HEK293 (cell line): Measurements from ENCODE around the gene HMCN2.

Experiments used
- CTCF ChIA-PET: fragments of 350-600 bp; formaldehyde crosslinking; extraction: SDS; loops from one replicate; lab custom pipeline; 2021; ENCODE audit warnings: antibody characterized with exemption; lab: Yijun Ruan, JAX
- POLR2A ChIA-PET: fragments of 300-600 bp; formaldehyde crosslinking; extraction: SDS; loops from one replicate; lab custom pipeline; 2020; ENCODE audit warnings: antibody characterized with exemption, inconsistent platforms; lab: Yijun Ruan, JAX
- H3K27ac ChIP-seq: fragments of 200-500 bp; sonication (Bioruptor generic); 2 replicates; pipeline ENCODE4 v1.5.1; 2014; ENCODE audit warnings: low read depth, low read length, control low read depth, inconsistent platforms; ENCODE audit errors: extremely low read depth
- H3K36me3 ChIP-seq, 2 experiments: fragments of 200-500 bp in 1 of 2; sonication (Bioruptor generic) in 1 of 2; 1 replicate in 1 of 2; 2 replicates in 1 of 2; pipeline ENCODE4 v1.5.1; 2014 to 2017; ENCODE audit warnings: inconsistent platforms in 2 of 2, low read length in 2 of 2; ENCODE audit not compliant: control insufficient read depth in 2 of 2, insufficient read depth in 1 of 2
- H3K4me1 ChIP-seq: fragments of 200-500 bp; sonication (Bioruptor generic); 2 replicates; pipeline ENCODE4 v1.5.1; 2014; ENCODE audit warnings: mild to moderate bottlenecking, low read length, inconsistent platforms; ENCODE audit not compliant: control insufficient read depth, insufficient read depth
- H3K4me3 ChIP-seq: 2 replicates; pipeline ENCODE4 v1.5.1; 2011; ENCODE audit warnings: low read depth, mild to moderate bottlenecking, control low read depth, low read length, moderate library complexity
- H3K9me3 ChIP-seq: fragments of 200-500 bp; sonication (Bioruptor generic); 2 replicates; pipeline ENCODE4 v1.5.1; 2014; ENCODE audit warnings: low read depth, low read length, inconsistent platforms; ENCODE audit not compliant: control insufficient read depth, insufficient read depth
- KLF1 ChIP-seq: fragments of 450-650 bp; formaldehyde crosslinking; IDR thresholded peaks from 2 replicates; pipeline ENCODE4 v1.5.1; 2016; ENCODE audit warnings: missing biosample characterization, missing genetic modification characterization
- KLF9 ChIP-seq: fragments of 450-650 bp; formaldehyde crosslinking; IDR thresholded peaks from 2 replicates; pipeline ENCODE4 v1.5.1; 2016; ENCODE audit warnings: missing biosample characterization, missing genetic modification characterization, low read depth
- SP2 ChIP-seq: fragments of 450-650 bp; formaldehyde crosslinking; IDR thresholded peaks from 2 replicates; pipeline ENCODE4 v1.5.1; 2016; ENCODE audit warnings: missing biosample characterization, missing genetic modification characterization
- ZBTB17 ChIP-seq: fragments of 450-650 bp; formaldehyde crosslinking; IDR thresholded peaks from 2 replicates; pipeline ENCODE4 v1.5.1; 2016; ENCODE audit warnings: missing biosample characterization, missing genetic modification characterization
- ZEB2 ChIP-seq: fragments of 450-650 bp; formaldehyde crosslinking; IDR thresholded peaks from 2 replicates; pipeline ENCODE4 v1.5.1; 2016; ENCODE audit warnings: missing biosample characterization, missing genetic modification characterization
- ZFHX2 ChIP-seq: fragments of 450-650 bp; formaldehyde crosslinking; conservative IDR thresholded peaks from 2 replicates; pipeline ENCODE4 v1.5.1; 2016; ENCODE audit warnings: missing biosample characterization, missing genetic modification characterization
- ZNF114 ChIP-seq: fragments of 450-650 bp; formaldehyde crosslinking; IDR thresholded peaks from 2 replicates; pipeline ENCODE4 v1.5.0; 2017; ENCODE audit warnings: missing biosample characterization, missing genetic modification characterization
- ZNF19 ChIP-seq: fragments of 450-650 bp; formaldehyde crosslinking; IDR thresholded peaks from 2 replicates; pipeline ENCODE4; 2016; ENCODE audit warnings: missing biosample characterization, missing genetic modification characterization, low read depth
- ZXDB ChIP-seq: fragments of 450-650 bp; formaldehyde crosslinking; IDR thresholded peaks from 2 replicates; pipeline ENCODE4 v1.5.1; 2016; ENCODE audit warnings: missing biosample characterization, missing genetic modification characterization
- TF ChIP-seq, protein P1 (sequence below): fragments of 450-650 bp; formaldehyde crosslinking; IDR thresholded peaks from 2 replicates; pipeline ENCODE4 v1.5.1; 2017; ENCODE audit warnings: missing biosample characterization, missing genetic modification characterization
- TF ChIP-seq, protein P2 (sequence below): fragments of 450-650 bp; formaldehyde crosslinking; conservative IDR thresholded peaks from 2 replicates; pipeline ENCODE4 v1.5.1; 2016; ENCODE audit warnings: low read depth, missing biosample characterization, missing genetic modification characterization
- TF ChIP-seq, protein P3 (sequence below): fragments of 450-650 bp; formaldehyde crosslinking; IDR thresholded peaks from 2 replicates; pipeline ENCODE4 v1.5.1; 2016; ENCODE audit warnings: missing biosample characterization, missing genetic modification characterization
- TF ChIP-seq, protein P4 (sequence below): fragments of 450-650 bp; formaldehyde crosslinking; IDR thresholded peaks from 2 replicates; pipeline ENCODE4 v1.5.1; 2016; ENCODE audit warnings: missing biosample characterization, missing genetic modification characterization
- TF ChIP-seq, protein P5 (sequence below): fragments of 450-650 bp; formaldehyde crosslinking; IDR thresholded peaks from 2 replicates; pipeline ENCODE4 v1.5.1; 2016; ENCODE audit warnings: missing biosample characterization, missing genetic modification characterization
- TF ChIP-seq, protein P6 (sequence below): fragments of 450-650 bp; formaldehyde crosslinking; IDR thresholded peaks from 2 replicates; pipeline ENCODE4 v1.5.1; 2016; ENCODE audit warnings: missing biosample characterization, missing genetic modification characterization
- TF ChIP-seq, protein P7 (sequence below): fragments of 450-650 bp; formaldehyde crosslinking; IDR thresholded peaks from 2 replicates; pipeline ENCODE4 v1.5.1; 2017; ENCODE audit warnings: missing biosample characterization, missing genetic modification characterization

Gene HMCN2

DNA sequence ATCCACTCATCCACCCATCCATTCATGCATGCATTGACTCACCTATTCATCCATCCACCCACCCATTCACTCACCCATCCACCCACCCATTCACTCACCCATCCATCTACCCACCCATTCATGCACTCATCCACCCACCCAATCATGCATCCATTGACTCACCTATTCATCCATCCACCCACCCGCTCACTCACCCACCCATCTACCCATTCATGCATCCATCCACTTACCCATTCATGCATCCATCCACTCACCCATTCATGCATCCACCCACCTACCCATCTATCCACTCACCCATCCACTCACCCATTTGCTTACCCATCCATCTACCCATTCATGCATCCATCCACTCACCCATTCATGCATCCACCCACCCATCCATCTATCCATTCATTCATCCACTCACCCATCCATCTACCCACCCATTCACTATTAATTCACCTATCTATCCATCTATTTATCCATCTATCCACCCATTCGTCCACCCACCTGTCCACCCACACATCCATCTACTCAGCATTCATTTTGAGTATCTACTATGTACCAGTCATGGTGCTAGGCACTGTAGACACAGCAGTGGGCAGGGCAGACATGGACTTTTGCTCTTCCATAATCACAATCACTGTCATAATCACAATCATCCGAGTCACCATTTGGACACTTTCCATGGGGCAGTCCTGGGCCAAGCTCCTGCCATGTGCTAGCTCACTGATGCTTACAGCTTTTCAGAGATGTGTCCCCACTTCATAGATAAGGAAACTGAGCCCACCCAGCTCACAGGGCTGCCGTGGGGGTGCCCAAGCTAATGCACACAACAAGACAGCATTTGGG, 34.4 kb downstream of the HMCN2 start:
- Histone ChIP-seq H3K36me3 (no peaks in the 10 kb centered on the region), H3K4me3 (no peak overlapping the region), H3K9me3 (no peaks in the 10 kb centered on the region), H3K27ac (no peak overlapping the region), H3K4me1 (no peaks in the 10 kb centered on the region)
- CTCF ChIA-PET, result interaction anchor here (0.5 to 1.5 kb wide), 5 partner anchors 17 to 63 kb away, joined by 3 to 8 read pairs (median 5); no protein-coding TSS in a partner anchor
- POLR2A ChIA-PET, result interaction anchor here (0.6 kb wide), 1 partner anchor 146 kb away, joined by 4 read pairs; no protein-coding TSS in a partner anchor
- TF ChIP-seq SP2, result no peak
- TF ChIP-seq, protein P1, sequence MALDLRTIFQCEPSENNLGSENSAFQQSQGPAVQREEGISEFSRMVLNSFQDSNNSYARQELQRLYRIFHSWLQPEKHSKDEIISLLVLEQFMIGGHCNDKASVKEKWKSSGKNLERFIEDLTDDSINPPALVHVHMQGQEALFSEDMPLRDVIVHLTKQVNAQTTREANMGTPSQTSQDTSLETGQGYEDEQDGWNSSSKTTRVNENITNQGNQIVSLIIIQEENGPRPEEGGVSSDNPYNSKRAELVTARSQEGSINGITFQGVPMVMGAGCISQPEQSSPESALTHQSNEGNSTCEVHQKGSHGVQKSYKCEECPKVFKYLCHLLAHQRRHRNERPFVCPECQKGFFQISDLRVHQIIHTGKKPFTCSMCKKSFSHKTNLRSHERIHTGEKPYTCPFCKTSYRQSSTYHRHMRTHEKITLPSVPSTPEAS (tag by site-specific recombination), result no peak
- TF ChIP-seq, protein P2, sequence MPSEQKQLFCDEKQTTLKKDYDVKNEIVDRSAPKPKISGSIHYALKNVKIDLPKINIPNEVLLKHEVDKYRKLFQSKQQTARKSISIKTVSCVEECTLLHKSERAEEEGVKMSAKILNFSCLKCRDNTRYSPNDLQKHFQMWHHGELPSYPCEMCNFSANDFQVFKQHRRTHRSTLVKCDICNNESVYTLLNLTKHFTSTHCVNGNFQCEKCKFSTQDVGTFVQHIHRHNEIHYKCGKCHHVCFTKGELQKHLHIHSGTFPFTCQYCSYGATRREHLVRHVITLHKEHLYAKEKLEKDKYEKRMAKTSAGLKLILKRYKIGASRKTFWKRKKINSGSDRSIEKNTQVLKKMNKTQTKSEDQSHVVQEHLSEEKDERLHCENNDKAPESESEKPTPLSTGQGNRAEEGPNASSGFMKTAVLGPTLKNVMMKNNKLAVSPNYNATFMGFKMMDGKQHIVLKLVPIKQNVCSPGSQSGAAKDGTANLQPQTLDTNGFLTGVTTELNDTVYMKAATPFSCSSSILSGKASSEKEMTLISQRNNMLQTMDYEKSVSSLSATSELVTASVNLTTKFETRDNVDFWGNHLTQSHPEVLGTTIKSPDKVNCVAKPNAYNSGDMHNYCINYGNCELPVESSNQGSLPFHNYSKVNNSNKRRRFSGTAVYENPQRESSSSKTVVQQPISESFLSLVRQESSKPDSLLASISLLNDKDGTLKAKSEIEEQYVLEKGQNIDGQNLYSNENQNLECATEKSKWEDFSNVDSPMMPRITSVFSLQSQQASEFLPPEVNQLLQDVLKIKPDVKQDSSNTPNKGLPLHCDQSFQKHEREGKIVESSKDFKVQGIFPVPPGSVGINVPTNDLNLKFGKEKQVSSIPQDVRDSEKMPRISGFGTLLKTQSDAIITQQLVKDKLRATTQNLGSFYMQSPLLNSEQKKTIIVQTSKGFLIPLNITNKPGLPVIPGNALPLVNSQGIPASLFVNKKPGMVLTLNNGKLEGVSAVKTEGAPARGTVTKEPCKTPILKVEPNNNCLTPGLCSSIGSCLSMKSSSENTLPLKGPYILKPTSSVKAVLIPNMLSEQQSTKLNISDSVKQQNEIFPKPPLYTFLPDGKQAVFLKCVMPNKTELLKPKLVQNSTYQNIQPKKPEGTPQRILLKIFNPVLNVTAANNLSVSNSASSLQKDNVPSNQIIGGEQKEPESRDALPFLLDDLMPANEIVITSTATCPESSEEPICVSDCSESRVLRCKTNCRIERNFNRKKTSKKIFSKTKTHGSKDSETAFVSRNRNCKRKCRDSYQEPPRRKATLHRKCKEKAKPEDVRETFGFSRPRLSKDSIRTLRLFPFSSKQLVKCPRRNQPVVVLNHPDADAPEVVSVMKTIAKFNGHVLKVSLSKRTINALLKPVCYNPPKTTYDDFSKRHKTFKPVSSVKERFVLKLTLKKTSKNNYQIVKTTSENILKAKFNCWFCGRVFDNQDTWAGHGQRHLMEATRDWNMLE (tag by site-specific recombination), result no peak
- TF ChIP-seq ZXDB (tag by site-specific recombination), result no peak
- TF ChIP-seq, protein P3, sequence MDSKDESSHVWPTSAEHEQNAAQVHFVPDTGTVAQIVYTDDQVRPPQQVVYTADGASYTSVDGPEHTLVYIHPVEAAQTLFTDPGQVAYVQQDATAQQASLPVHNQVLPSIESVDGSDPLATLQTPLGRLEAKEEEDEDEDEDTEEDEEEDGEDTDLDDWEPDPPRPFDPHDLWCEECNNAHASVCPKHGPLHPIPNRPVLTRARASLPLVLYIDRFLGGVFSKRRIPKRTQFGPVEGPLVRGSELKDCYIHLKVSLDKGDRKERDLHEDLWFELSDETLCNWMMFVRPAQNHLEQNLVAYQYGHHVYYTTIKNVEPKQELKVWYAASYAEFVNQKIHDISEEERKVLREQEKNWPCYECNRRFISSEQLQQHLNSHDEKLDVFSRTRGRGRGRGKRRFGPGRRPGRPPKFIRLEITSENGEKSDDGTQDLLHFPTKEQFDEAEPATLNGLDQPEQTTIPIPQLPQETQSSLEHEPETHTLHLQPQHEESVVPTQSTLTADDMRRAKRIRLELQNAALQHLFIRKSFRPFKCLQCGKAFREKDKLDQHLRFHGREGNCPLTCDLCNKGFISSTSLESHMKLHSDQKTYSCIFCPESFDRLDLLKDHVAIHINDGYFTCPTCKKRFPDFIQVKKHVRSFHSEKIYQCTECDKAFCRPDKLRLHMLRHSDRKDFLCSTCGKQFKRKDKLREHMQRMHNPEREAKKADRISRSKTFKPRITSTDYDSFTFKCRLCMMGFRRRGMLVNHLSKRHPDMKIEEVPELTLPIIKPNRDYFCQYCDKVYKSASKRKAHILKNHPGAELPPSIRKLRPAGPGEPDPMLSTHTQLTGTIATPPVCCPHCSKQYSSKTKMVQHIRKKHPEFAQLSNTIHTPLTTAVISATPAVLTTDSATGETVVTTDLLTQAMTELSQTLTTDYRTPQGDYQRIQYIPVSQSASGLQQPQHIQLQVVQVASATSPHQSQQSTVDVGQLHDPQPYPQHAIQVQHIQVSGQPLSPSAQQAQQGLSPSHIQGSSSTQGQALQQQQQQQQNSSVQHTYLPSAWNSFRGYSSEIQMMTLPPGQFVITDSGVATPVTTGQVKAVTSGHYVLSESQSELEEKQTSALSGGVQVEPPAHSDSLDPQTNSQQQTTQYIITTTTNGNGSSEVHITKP (tag by site-specific recombination), result no peak
- peak; percentile 12; the same call in 1 of the 2 replicates for TF ChIP-seq KLF1
- TF ChIP-seq KLF9 (tag by site-specific recombination), result no peak
- TF ChIP-seq, protein P4, sequence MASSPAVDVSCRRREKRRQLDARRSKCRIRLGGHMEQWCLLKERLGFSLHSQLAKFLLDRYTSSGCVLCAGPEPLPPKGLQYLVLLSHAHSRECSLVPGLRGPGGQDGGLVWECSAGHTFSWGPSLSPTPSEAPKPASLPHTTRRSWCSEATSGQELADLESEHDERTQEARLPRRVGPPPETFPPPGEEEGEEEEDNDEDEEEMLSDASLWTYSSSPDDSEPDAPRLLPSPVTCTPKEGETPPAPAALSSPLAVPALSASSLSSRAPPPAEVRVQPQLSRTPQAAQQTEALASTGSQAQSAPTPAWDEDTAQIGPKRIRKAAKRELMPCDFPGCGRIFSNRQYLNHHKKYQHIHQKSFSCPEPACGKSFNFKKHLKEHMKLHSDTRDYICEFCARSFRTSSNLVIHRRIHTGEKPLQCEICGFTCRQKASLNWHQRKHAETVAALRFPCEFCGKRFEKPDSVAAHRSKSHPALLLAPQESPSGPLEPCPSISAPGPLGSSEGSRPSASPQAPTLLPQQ (tag by site-specific recombination), result no peak
- TF ChIP-seq, protein P5, sequence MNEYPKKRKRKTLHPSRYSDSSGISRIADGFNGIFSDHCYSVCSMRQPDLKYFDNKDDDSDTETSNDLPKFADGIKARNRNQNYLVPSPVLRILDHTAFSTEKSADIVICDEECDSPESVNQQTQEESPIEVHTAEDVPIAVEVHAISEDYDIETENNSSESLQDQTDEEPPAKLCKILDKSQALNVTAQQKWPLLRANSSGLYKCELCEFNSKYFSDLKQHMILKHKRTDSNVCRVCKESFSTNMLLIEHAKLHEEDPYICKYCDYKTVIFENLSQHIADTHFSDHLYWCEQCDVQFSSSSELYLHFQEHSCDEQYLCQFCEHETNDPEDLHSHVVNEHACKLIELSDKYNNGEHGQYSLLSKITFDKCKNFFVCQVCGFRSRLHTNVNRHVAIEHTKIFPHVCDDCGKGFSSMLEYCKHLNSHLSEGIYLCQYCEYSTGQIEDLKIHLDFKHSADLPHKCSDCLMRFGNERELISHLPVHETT (tag by site-specific recombination), result no peak
- TF ChIP-seq, protein P6, sequence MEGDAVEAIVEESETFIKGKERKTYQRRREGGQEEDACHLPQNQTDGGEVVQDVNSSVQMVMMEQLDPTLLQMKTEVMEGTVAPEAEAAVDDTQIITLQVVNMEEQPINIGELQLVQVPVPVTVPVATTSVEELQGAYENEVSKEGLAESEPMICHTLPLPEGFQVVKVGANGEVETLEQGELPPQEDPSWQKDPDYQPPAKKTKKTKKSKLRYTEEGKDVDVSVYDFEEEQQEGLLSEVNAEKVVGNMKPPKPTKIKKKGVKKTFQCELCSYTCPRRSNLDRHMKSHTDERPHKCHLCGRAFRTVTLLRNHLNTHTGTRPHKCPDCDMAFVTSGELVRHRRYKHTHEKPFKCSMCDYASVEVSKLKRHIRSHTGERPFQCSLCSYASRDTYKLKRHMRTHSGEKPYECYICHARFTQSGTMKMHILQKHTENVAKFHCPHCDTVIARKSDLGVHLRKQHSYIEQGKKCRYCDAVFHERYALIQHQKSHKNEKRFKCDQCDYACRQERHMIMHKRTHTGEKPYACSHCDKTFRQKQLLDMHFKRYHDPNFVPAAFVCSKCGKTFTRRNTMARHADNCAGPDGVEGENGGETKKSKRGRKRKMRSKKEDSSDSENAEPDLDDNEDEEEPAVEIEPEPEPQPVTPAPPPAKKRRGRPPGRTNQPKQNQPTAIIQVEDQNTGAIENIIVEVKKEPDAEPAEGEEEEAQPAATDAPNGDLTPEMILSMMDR (tag by site-specific recombination), result no peak
- TF ChIP-seq, protein P7, sequence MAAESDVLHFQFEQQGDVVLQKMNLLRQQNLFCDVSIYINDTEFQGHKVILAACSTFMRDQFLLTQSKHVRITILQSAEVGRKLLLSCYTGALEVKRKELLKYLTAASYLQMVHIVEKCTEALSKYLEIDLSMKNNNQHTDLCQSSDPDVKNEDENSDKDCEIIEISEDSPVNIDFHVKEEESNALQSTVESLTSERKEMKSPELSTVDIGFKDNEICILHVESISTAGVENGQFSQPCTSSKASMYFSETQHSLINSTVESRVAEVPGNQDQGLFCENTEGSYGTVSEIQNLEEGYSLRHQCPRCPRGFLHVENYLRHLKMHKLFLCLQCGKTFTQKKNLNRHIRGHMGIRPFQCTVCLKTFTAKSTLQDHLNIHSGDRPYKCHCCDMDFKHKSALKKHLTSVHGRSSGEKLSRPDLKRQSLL, result no peak
- TF ChIP-seq ZBTB17 (tag by site-specific recombination), result peak; percentile 44; the same call in 1 of the 2 replicates
- no peak for TF ChIP-seq ZEB2
- TF ChIP-seq ZNF19 (tag by site-specific recombination), result no peak
- TF ChIP-seq ZNF114 (tag by site-specific recombination), result no peak
- TF ChIP-seq ZFHX2, result peak; percentile 99
